Ishikawa (cell line): ENCODE results near the gene TUBGCP3.

Experiments used
- CEBPB ChIP-seq: IDR thresholded peaks from 2 replicates; pipeline ENCODE4 v1.6.1; 2012
- EP300 ChIP-seq: IDR thresholded peaks from 2 replicates; pipeline ENCODE4 v1.6.1; 2012; ENCODE audit warnings: borderline replicate concordance
- FOXM1 ChIP-seq: IDR thresholded peaks from 2 replicates; pipeline ENCODE4 v1.6.1; 2012; ENCODE audit warnings: low read depth, borderline replicate concordance
- MAX ChIP-seq: IDR thresholded peaks from 2 replicates; pipeline ENCODE4 v1.6.1; 2012
- RAD21 ChIP-seq: IDR thresholded peaks from 2 replicates; pipeline ENCODE4 v1.6.1; 2012; ENCODE audit warnings: low read depth
- REST ChIP-seq: IDR thresholded peaks from 2 replicates; pipeline ENCODE4 v1.6.1; 2012; ENCODE audit warnings: low read depth, mild to moderate bottlenecking
- TAF1 ChIP-seq: IDR thresholded peaks from 2 replicates; pipeline ENCODE4 v1.6.1; 2012; ENCODE audit warnings: low read depth, mild to moderate bottlenecking

GRCh38 chr13:112455476-112456059 is 132.4 kb downstream of the TUBGCP3 start:
- no peak for TF ChIP-seq CEBPB
- TF ChIP-seq FOXM1 = no peak
- no peak for TF ChIP-seq EP300
- TF ChIP-seq MAX = no peak
- TF ChIP-seq REST = no peak
- no peak for TF ChIP-seq RAD21
- no peak for TF ChIP-seq TAF1
